Stromal cell of bone marrow (primary cell): ENCODE results near the gene RAB41.
"Not testable (repeated sequence)": the region's sequence is repeated elsewhere in the genome, so short reads cannot be mapped to it uniquely, and the experiment has no call there.

Experiments
- DNase-seq: peaks from one replicate; pipeline ENCODE4 v3.0.0-alpha.2; 2012; ENCODE audit warnings: low read depth

RAB41 gene

DNA sequence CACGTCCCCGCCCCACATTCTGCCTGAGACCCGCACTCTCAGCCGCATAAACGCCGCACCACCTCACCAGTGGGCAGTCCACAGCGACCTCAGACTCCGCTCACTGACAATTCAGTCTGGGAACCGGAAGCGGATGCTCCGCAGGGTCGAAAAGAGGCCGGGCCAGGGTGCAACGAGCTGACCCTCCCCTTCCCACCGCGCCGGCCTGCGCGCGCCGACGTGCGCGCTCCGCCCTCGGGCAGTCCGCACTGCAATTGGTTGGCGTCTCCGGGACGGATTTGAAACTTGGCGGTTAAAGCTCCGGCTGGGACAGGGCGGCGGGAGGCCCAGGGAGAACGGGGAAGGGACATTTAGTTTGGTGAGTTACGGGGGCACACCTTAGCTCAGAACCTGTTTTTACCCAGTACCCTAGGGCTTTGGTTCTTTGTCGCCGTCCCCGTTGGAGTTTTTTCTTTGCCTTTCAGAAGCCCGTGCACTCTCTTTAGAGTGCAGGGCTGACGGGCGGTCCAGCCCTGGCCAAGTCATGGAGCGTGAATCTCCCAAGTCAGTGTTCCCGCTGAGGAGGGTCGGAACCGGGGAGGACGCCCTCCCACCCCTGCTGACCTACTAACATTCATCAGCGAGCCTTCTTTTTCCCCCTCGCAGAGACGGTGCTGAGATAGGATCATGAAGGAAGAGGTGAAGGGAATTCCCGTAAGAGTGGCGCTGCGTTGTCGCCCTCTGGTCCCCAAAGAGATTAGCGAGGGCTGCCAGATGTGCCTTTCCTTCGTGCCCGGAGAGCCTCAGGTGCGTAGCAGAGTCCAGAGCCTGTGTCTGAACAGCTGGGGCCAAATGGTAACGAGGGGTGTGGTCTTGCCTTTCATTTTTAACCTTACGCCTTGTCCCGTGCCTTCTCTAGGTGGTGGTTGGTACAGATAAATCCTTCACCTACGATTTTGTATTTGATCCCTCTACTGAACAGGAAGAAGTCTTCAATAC is 8.1 kb downstream of the RAB41 start, which contains the start of the genes KIF4A and PDZD11:
KIF4A (plus strand) TSS at position 312 of the 978 bp plus-strand sequence; CDS start at position 667, 355 bp downstream.
PDZD11 (minus strand) TSS at position 135 of the 978 bp plus-strand sequence. CDS start 586 bp downstream, outside the sequence.
- peak; percentile 67 for DNase-seq

DNA sequence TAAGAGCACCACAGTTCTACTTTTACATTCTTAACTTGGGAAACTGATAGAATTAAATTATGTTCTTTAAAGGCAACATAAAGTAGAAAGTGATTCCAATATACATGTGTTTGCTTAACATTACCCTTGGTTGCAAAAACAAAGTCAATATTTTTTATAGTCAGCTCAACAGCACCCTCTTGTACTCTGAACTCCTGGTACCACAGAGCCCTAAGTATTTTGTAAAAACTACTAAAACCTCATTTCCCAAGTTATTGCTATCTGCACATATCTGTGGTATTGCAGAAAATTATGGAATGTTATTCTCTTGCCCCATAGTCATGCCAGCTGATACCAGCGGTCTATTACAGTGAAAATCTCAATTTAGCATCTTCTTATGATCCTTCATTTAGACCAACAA is 10.8 kb downstream of the RAB41 start:
- no peak for DNase-seq

DNA sequence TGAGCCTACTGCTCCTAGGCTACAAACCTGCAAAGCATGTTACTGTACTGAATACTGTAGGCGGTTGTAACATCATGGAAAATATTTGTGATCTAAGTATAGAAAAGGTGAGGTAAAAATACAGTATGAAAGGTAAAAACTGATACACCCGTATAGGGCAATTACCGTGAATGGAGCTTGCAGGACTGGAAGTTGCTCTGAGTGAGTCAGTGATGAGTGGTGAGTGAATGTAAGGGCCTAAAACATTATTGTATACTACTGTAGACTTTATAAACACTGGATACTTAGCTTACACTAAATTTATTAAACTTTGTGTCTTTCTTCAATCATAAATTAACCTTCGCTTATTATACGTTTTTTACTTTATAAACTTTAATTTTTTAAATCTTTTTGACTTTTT is 11.6 kb downstream of the RAB41 start:
- DNase-seq: no peak

DNA sequence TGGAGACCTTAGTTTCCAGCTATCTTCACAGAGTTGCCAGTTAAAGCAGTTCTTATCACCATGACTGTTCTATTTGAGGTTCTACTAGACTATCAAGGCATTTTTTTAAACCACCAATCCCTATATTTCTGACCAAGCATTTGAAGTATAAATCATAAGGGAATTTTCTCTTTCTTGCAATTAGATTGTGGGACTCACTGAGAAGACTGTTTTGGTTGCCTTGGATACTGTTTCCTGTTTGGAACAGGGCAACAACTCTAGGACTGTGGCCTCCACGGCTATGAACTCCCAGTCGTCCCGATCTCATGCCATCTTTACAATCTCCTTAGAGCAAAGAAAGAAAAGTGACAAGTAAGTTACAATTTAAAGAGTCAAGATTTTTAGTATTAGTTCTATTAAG is 19.7 kb downstream of the RAB41 start:
- DNase-seq: peak; percentile 54

DNA sequence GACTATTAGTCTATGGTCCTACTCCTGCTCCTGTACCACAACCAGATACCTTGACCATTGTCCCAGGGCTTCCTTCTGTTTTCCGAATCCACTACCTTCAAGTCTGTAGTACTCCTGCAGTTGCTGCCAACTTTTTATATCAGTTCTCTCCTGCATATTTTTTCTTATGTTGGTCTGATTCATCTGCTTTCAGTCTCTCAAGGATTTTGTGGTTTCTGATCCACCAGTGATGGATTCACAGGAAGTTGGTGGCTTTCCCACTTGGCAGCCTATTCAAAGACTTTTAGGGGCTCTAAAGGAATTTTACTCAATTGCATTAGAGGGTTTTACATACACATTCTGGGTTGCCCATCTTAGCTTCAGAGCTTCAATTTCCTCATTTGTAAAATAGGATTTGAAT is 31.5 kb downstream of the RAB41 start:
- no peak for DNase-seq

DNA sequence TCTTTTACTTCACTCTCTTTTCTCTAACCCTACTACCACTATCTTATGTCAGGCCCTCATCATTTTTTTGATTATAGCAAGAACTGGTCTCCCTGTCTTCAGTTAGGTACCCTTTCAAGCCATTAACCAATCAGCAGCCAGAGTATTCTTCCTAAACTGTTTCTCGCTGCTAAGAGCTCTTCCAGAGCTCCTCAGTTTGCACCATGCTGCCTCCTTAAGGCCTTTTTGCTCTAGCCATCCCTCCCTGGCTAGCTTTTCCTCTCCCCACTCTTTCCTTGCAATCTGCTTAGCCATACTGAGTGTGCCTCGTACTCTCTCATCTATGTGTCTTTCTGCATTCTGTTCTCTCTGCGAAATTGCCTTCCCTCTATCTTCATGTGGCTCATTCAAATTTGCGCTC is 40.8 kb downstream of the RAB41 start:
- no peak for DNase-seq

DNA sequence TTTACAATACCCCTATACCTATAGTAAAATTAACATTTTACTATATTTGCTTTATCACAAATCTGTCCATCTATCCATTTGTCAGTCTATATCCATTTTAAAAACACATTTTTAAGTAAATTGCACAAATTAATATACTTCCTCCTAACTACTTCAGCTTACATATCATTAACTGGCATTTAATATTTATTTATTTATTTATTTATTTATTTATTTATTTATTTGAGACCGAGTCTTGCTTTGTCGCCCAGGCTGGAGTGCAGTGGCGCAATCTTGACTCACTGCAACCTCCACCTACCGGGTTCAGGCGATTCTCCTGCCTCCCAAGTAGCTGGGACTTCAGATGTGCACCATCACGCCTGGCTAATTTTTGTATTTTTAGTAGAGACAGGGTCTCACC is 41.7 kb downstream of the RAB41 start:
- DNase-seq: not testable (repeated sequence)

DNA sequence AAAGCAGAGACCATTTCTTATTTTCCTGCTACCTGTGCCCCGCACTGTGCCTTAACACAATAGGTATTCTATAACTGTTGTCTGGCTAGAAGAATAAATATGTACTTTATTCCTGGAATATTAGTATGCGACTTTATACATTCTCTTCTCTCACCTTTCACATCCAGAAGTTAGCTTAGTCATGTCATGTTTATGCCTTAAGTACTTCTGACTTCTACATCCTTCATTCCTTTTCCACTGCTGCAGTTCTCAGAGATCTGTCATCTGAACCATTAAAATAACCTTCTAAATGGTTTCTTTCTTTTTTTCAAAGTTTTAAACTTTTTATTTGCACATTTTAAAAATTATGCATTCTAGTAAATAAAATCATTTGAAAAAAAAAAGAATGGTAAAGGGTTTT is 42.4 kb downstream of the RAB41 start:
- DNase-seq: no peak

DNA sequence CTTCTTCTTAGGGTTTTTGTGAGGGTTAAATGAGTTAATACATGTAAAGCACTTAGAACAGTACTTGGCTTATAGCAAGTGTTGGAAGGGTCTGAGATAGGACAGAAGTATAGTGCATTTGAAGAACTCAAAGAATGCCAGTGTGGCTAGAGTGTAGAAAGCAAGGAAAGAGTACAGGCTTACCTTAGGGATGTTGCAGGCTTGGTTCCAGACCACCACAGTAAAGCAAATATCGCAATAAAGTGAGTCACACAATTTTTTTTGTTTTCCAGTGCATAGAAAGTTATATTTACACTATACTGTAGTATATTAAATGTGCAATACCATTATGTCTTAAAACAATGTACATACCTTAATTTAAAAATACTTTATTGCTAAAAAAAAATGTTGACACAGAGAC is 49.2 kb downstream of the RAB41 start:
- DNase-seq: no peak

DNA sequence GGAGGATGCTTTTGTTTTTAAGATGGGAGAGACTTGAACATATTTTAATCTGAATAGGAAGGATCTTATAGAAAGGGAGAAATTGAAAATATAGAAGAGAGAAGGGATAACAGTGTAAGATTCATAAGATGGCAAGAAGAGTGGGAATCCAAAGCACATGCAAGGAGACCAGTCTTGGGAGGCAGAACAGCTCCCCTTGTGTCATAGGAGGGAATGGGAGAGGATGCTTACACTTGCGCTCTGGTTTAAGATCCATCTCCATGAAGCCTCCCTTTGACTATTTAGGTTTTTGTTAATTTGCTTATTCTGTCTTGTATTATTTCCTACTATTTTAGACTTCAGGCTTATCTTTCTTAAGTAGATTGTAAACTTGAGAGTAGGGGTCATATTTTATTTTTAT is 50.6 kb downstream of the RAB41 start:
- DNase-seq: no peak
